Fibroblast of lung (primary cell): ENCODE data around the gene WWC2. TPM values are rescaled to one million over a fixed set of nuclear protein-coding genes. Genes with fewer than 3 reads are reported as not detected.

Source experiments
- DNase-seq, 2 donors: peaks; one replicate each; pipeline versions ENCODE4 v3.0.0 to v3.0.0-alpha.2; 2010; ENCODE audit warnings: low read depth in 2 of 2
- H2AFZ ChIP-seq: 2 replicates; pipeline ENCODE4 v1.5.1; 2012; ENCODE audit warnings: low read length, control low read depth, inconsistent platforms
- H3K27ac ChIP-seq: 2 replicates; pipeline ENCODE4 v1.5.1; 2011; ENCODE audit warnings: low read length, control low read depth; ENCODE audit not compliant: insufficient read depth
- H3K27me3 ChIP-seq: 2 replicates; pipeline ENCODE4 v1.5.1; 2011; ENCODE audit warnings: mild to moderate bottlenecking, low read length; ENCODE audit not compliant: control insufficient read depth, insufficient read depth
- H3K36me3 ChIP-seq: 2 replicates; pipeline ENCODE4 v1.5.1; 2011; ENCODE audit warnings: low read length; ENCODE audit not compliant: control insufficient read depth, insufficient read depth
- H3K4me1 ChIP-seq: 2 replicates; pipeline ENCODE4 v1.5.1; 2011; ENCODE audit warnings: low read length; ENCODE audit not compliant: control insufficient read depth, insufficient read depth; ENCODE audit errors: extremely low read depth
- H3K4me2 ChIP-seq: 2 replicates; pipeline ENCODE4 v1.5.1; 2011; ENCODE audit warnings: low read length, control low read depth; ENCODE audit not compliant: insufficient read depth; ENCODE audit errors: extremely low read depth
- H3K4me3 ChIP-seq, 4 experiments: fragments of 200-600 bp in 1 of 4; sonication (generic) in 1 of 4; replicated peaks in 1 of 4; 2 replicates each; pipeline ENCODE4 v1.5.1; 2011 to 2016; ENCODE audit warnings: low read length in 4 of 4, low read depth in 3 of 4, mild to moderate bottlenecking in 3 of 4, control low read depth in 2 of 4, inconsistent platforms in 1 of 4, mixed read lengths in 1 of 4; ENCODE audit not compliant: insufficient read depth in 1 of 4; ENCODE audit errors: control extremely low read depth in 1 of 4
- H3K79me2 ChIP-seq: 2 replicates; pipeline ENCODE4 v1.5.1; 2012; ENCODE audit warnings: mild to moderate bottlenecking, low read length, inconsistent platforms; ENCODE audit not compliant: control insufficient read depth, insufficient read depth
- H3K9ac ChIP-seq: 2 replicates; pipeline ENCODE4 v1.5.1; 2011; ENCODE audit warnings: mild to moderate bottlenecking, low read length, control low read depth; ENCODE audit not compliant: insufficient read depth
- H3K9me3 ChIP-seq: 2 replicates; pipeline ENCODE4 v1.5.1; 2012; ENCODE audit warnings: low read depth, low read length; ENCODE audit not compliant: control insufficient read depth, insufficient read depth
- H4K20me1 ChIP-seq: 2 replicates; pipeline ENCODE4 v1.5.1; 2011; ENCODE audit warnings: low read length; ENCODE audit not compliant: control insufficient read depth, insufficient read depth; ENCODE audit errors: extremely low read depth
- CTCF ChIP-seq, 2 donors: IDR thresholded peaks in 1 of 2; conservative IDR thresholded peaks in 1 of 2; 1 replicate in 1 of 2; 2 replicates in 1 of 2; pipeline ENCODE4 v1.5.1; 2011 to 2012; ENCODE audit warnings: low read length in 2 of 2, control low read depth in 1 of 2, inconsistent platforms in 1 of 2, low read depth in 1 of 2, mild to moderate bottlenecking in 1 of 2
- EZH2 ChIP-seq: IDR thresholded peaks from 2 replicates; pipeline ENCODE4 v1.5.1; 2012; ENCODE audit warnings: low read length, control low read depth, mild to moderate bottlenecking; ENCODE audit errors: missing control alignments
- polyA plus RNA-seq, 2 donors: library from polyadenylated mRNA; depleted of rRNA in 1 of 2; stranded (reverse) in 1 of 2; unstranded in 1 of 2; fragments of >200 nt; gene quantifications; 2 replicates each; pipeline ENCODE4 v1.2.1, GENCODE V29; 2011 to 2012; ENCODE audit warnings: missing spikeins in 1 of 2
- total RNA-seq: library from RNA; depleted of rRNA; stranded (reverse); fragments of >200 nt; gene quantifications from 2 replicates; pipeline ENCODE4 v1.2.1, GENCODE V29; 2014

The WWC2 gene
- total and polyA plus RNA-seq, 2 donors (not counting 1 experiment from before 2014, with no cell fraction given), result 31.6 to 34.0 TPM

GRCh38 chr4:183129675-183130074 lies 30.6 kb downstream of the WWC2 start:
- peaks cover 38% of the 10 kb centered on the region for H3K79me2 ChIP-seq
- H3K9ac ChIP-seq, result no peak overlapping the region
- H3K27me3 ChIP-seq, result no peaks in the 10 kb centered on the region
- DNase-seq, result no peak
- no peak overlapping the region for H3K4me2 ChIP-seq
- no peaks in the 10 kb centered on the region for H3K9me3 ChIP-seq
- no peak for TF ChIP-seq CTCF (conservative IDR thresholded peaks at IDR 0.05 in 1 of 2, IDR thresholded peaks at IDR 0.05 in 1 of 2; ENCODE audit: low read depth in 1 of 2, low read length in 2 of 2)
- no peak for TF ChIP-seq EZH2
- H4K20me1 ChIP-seq, result no peaks in the 10 kb centered on the region
- no peaks in the 10 kb centered on the region for H3K4me1 ChIP-seq
- no peak overlapping the region for H3K4me3 ChIP-seq
- H2AFZ ChIP-seq, result no peak overlapping the region
- H3K27ac ChIP-seq, result no peak overlapping the region
- H3K36me3 ChIP-seq, result no peaks in the 10 kb centered on the region

- Histone ChIP-seq H2AFZ (no peak overlapping the region), H3K27me3 (no peaks in the 10 kb centered on the region), H3K4me1 (no peaks in the 10 kb centered on the region), H3K79me2 (peaks cover 34% of the 10 kb centered on the region), H3K9ac (no peak overlapping the region), H4K20me1 (no peaks in the 10 kb centered on the region), H3K36me3 (no peaks in the 10 kb centered on the region), H3K4me2 (no peak overlapping the region), H3K27ac (no peak overlapping the region), H3K9me3 (no peaks in the 10 kb centered on the region), H3K4me3 (no peak overlapping the region)
- TF ChIP-seq CTCF (conservative IDR thresholded peaks at IDR 0.05 in 1 of 2, IDR thresholded peaks at IDR 0.05 in 1 of 2; ENCODE audit: low read depth in 1 of 2, low read length in 2 of 2) (no peak), EZH2 (no peak)
- DNase-seq, result peak in 1 of 2 donors; percentile 77
Observed at GRCh38 chr4:183130328-183131155, 31.5 kb downstream of the WWC2 start.

- no peaks in the 10 kb centered on the region for H3K4me1 ChIP-seq
- H3K4me2 ChIP-seq, result no peak overlapping the region
- no peak overlapping the region for H3K4me3 ChIP-seq
- H2AFZ ChIP-seq, result no peak overlapping the region
- H3K9me3 ChIP-seq, result no peaks in the 10 kb centered on the region
- no peaks in the 10 kb centered on the region for H3K36me3 ChIP-seq
- DNase-seq, result no peak
- H3K27ac ChIP-seq, result no peak overlapping the region
- H4K20me1 ChIP-seq, result no peaks in the 10 kb centered on the region
- H3K9ac ChIP-seq, result no peak overlapping the region
- H3K79me2 ChIP-seq, result peaks cover 37% of the 10 kb centered on the region
- H3K27me3 ChIP-seq, result no peaks in the 10 kb centered on the region
- TF ChIP-seq CTCF (conservative IDR thresholded peaks at IDR 0.05 in 1 of 2, IDR thresholded peaks at IDR 0.05 in 1 of 2; ENCODE audit: low read depth in 1 of 2, low read length in 2 of 2) (no peak), EZH2 (no peak)
Observed at GRCh38 chr4:183132081-183132480, 33.0 kb downstream of the WWC2 start.
